Activated B cell treated with CpG ODN at 0.5 μM for 24 hours (primary cell): Measurements from ENCODE around the gene HDAC4. TPM values are rescaled to one million over a fixed set of nuclear protein-coding genes. Genes with fewer than 3 reads are reported as not detected.

Experiments
- ATAC-seq: fragments of 200-7000 bp; cut with Tn5 transposase; one replicate; pipeline ENCODE4 v1.10.0; 2021; ENCODE audit warnings: low read depth, mild to moderate bottlenecking, moderate library complexity
- CTCF ChIA-PET: fragments of 350-600 bp; sonication (Branson Sonifier 250); formaldehyde crosslinking; loops from one replicate; lab custom pipeline; 2021; ENCODE audit warnings: antibody characterized with exemption; lab: Charles Lee
- POLR2A ChIA-PET: fragments of 350-600 bp; sonication (Branson Sonifier 250); formaldehyde crosslinking; loops from one replicate; lab custom pipeline; 2021; ENCODE audit warnings: antibody characterized with exemption; lab: Charles Lee
- DNase-seq: peaks from one replicate; pipeline ENCODE4 v3.0.0; 2022
- H3K27ac Mint-ChIP-seq: one replicate; pipeline ENCODE4 v1.8.0; 2020; ENCODE audit warnings: mixed read lengths
- H3K27me3 Mint-ChIP-seq: one replicate; pipeline ENCODE4 v1.8.0; 2021; ENCODE audit warnings: mixed read lengths
- H3K36me3 Mint-ChIP-seq: one replicate; pipeline ENCODE4 v1.8.0; 2021; ENCODE audit warnings: low read depth, mixed read lengths
- H3K4me1 Mint-ChIP-seq: one replicate; pipeline ENCODE4 v1.8.0; 2021; ENCODE audit warnings: mixed read lengths
- H3K4me3 Mint-ChIP-seq: one replicate; pipeline ENCODE4 v1.8.0; 2020; ENCODE audit warnings: mild to moderate bottlenecking, mixed read lengths
- H3K9me3 Mint-ChIP-seq: one replicate; pipeline ENCODE4 v1.8.0; 2020; ENCODE audit warnings: mixed read lengths
- intact Hi-C: fragments of 100-400 bp; cut with micrococcal nuclease; formaldehyde crosslinking; loops from one replicate; pipeline ENCODE4 v1.15.1; 2024
- total RNA-seq: library from RNA; stranded (reverse); gene quantifications from 2 replicates; pipeline ENCODE4 v1.2.3, GENCODE V29; 2022
- TF ChIP-seq, protein P1 (sequence below): fragments of 200-600 bp; IDR thresholded peaks from one replicate; pipeline ENCODE4 v1.8.0; 2022; ENCODE audit warnings: antibody characterized with exemption, mild to moderate bottlenecking

Gene HDAC4
- total RNA-seq, 1 donor from 2014 or later, result 31.9 TPM

- POLR2A ChIA-PET, result no interaction called here
- Mint-ChIP-seq H3K9me3 (no peaks in the 10 kb centered on the region), H3K27me3 (no peaks in the 10 kb centered on the region), H3K36me3 (peaks cover 41% of the 10 kb centered on the region), H3K4me1 (no peaks in the 10 kb centered on the region), H3K4me3 (no peak overlapping the region), H3K27ac (no peak overlapping the region)
- ATAC-seq, result no peak
- DNase-seq, result no peak
- TF ChIP-seq, protein P1, sequence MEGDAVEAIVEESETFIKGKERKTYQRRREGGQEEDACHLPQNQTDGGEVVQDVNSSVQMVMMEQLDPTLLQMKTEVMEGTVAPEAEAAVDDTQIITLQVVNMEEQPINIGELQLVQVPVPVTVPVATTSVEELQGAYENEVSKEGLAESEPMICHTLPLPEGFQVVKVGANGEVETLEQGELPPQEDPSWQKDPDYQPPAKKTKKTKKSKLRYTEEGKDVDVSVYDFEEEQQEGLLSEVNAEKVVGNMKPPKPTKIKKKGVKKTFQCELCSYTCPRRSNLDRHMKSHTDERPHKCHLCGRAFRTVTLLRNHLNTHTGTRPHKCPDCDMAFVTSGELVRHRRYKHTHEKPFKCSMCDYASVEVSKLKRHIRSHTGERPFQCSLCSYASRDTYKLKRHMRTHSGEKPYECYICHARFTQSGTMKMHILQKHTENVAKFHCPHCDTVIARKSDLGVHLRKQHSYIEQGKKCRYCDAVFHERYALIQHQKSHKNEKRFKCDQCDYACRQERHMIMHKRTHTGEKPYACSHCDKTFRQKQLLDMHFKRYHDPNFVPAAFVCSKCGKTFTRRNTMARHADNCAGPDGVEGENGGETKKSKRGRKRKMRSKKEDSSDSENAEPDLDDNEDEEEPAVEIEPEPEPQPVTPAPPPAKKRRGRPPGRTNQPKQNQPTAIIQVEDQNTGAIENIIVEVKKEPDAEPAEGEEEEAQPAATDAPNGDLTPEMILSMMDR, result no peak
- CTCF ChIA-PET, result no interaction called here
- intact Hi-C loops, result no loop called here
Measured at GRCh38 chr2:239162976-239163687, 237.7 kb downstream of the HDAC4 start.

DNA sequence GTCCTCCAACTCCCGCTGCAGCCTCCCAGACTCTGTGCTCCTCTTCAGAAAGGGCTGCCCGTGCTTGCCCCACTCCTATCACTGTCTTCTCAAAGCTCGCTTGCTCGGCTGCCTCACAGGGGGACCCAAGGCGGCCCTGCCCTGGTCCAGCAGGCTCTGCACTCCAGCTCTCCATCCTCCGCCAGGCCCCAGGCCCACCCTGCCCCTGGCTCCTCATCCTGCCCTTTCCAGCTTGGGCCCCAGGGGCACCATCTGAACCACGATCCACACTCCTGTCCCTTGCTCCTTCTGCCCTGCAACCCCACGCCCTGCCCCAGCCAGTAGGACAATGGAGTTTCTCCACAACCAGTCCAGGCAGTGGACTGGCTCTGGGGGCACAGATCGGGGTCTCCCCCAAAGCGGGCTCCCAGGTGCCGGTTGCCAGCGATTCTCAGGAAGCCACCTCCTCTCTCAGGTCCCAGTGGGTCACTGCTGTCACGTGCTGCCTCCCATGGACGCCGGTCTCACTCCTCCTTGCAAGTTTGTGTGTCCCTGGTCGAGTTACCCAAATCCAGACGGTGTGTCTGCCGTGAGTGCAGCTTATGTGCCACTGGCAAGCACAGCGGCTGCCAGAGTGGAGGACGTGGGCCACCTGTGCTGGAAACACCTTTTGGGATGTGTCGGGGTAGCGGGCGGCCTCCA is 238.5 kb downstream of the HDAC4 start:
- DNase-seq (peak; percentile 5), ATAC-seq (no peak)
- H3K27me3 Mint-ChIP-seq, result no peaks in the 10 kb centered on the region
- POLR2A ChIA-PET, result no interaction called here
- H3K36me3 Mint-ChIP-seq, result peaks cover 38% of the 10 kb centered on the region
- CTCF ChIA-PET, result no interaction called here
- intact Hi-C loops, result no loop called here
- no peak overlapping the region for H3K27ac Mint-ChIP-seq
- TF ChIP-seq, protein P1, result no peak
- no peaks in the 10 kb centered on the region for H3K9me3 Mint-ChIP-seq
- H3K4me3 Mint-ChIP-seq, result no peak overlapping the region
- no peaks in the 10 kb centered on the region for H3K4me1 Mint-ChIP-seq

- Mint-ChIP-seq H3K4me1 (no peaks in the 10 kb centered on the region), H3K4me3 (no peak overlapping the region), H3K36me3 (peaks cover 38% of the 10 kb centered on the region), H3K27ac (no peak overlapping the region), H3K9me3 (no peaks in the 10 kb centered on the region), H3K27me3 (no peaks in the 10 kb centered on the region)
- CTCF ChIA-PET, result no interaction called here
- TF ChIP-seq, protein P1, result no peak
- DNase-seq (no peak), ATAC-seq (no peak)
- POLR2A ChIA-PET, result no interaction called here
- intact Hi-C loops, result no loop called here
Measured at GRCh38 chr2:239161711-239162140, 239.1 kb downstream of the HDAC4 start.

DNA sequence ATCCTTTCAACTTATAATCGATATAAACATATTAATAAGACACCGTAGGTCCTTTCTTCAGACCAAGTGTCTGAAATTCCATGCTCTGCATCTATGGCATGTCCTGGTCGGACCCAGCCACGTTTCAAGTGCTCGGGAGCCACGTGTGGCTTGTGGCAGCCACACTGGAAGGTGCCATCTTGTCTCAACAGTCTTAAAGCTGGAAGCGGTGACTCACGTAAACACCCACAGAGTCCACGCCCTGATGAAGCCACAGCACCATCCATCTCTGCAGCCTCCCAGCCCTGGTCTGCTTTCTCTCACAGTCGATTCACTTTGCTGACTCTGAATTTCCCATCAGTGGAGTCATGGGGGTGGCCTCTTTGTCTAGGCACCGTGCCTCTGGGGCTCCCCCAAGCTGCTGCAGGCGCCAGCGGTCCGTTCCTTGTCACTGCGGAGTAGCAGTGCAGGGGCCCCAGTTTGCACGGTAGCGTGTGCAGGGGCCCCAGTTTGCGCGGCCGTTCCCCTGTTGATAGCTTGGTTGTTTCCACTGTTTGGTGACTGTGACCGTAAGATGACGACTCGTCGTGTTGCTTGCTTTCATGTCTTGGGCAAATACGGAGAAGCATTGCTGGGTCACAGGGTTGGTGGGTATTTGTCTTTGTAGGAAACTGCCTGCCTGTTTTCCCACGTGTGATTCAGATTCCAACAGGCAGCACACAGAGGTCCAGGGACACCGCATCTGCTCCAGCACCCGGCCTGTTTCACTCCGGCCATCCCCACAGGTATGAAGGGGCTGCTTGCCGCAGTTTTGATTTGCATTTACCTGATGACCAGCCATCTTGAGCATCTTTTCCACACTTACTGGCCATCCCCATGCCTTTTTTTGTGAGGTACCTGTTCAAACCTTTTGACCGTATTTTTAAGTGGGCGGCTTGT is 240.3 kb downstream of the HDAC4 start:
- Mint-ChIP-seq H3K27ac (no peak overlapping the region), H3K4me3 (no peak overlapping the region), H3K9me3 (no peaks in the 10 kb centered on the region), H3K36me3 (peaks cover 45% of the 10 kb centered on the region), H3K27me3 (no peaks in the 10 kb centered on the region), H3K4me1 (no peaks in the 10 kb centered on the region)
- intact Hi-C loops, result no loop called here
- no peak for ATAC-seq
- DNase-seq, result no peak
- TF ChIP-seq, protein P1, result no peak
- CTCF ChIA-PET, result no interaction called here
- POLR2A ChIA-PET, result no interaction called here
